GM23338 (cell line): ENCODE results near the gene GRAMD2B. TPM values are rescaled to one million over a fixed set of nuclear protein-coding genes. Genes with fewer than 3 reads are reported as not detected.

Experiments
- ATAC-seq: fragments of 200-7000 bp; cut with Tn5 transposase; 3 replicates; pipeline ENCODE4 v1.9.1; 2020
- DNase-seq: peaks from one replicate; pipeline ENCODE4 v3.0.0-alpha.2; 2015; ENCODE audit warnings: low spot score
- H2AFZ ChIP-seq: fragments of 200-600 bp; sonication (generic); 2 replicates; pipeline ENCODE4 v1.8.0; 2016; ENCODE audit warnings: antibody characterized with exemption, mild to moderate bottlenecking, moderate library complexity
- H3F3A ChIP-seq: fragments of 200-600 bp; sonication (generic); replicated peaks from 2 replicates; pipeline ENCODE4 v1.8.0; 2017; ENCODE audit warnings: antibody characterized with exemption, mixed run types, low read depth
- H3K27ac ChIP-seq: fragments of 200-600 bp; sonication (generic); 2 replicates; pipeline ENCODE4 v1.6.1; 2016; ENCODE audit warnings: low read depth
- H3K27me3 ChIP-seq: fragments of 200-600 bp; sonication (generic); 2 replicates; pipeline ENCODE4 v1.8.0; 2016; ENCODE audit warnings: mild to moderate bottlenecking, mixed run types, moderate library complexity; ENCODE audit not compliant: insufficient read depth
- H3K36me3 ChIP-seq: fragments of 200-600 bp; sonication (generic); 2 replicates; pipeline ENCODE4 v1.8.0; 2016; ENCODE audit warnings: mild to moderate bottlenecking; ENCODE audit not compliant: insufficient read depth
- H3K4me1 ChIP-seq: fragments of 200-600 bp; sonication (generic); 2 replicates; pipeline ENCODE4 v1.8.0; 2016; ENCODE audit warnings: mild to moderate bottlenecking, moderate library complexity; ENCODE audit not compliant: insufficient read depth
- H3K4me2 ChIP-seq: fragments of 200-600 bp; sonication (generic); 2 replicates; pipeline ENCODE4 v1.7.1; 2017; ENCODE audit warnings: mixed run types
- H3K4me3 ChIP-seq: fragments of 200-600 bp; sonication (generic); 2 replicates; pipeline ENCODE4 v1.6.1; 2016; ENCODE audit warnings: mixed run types
- H3K79me2 ChIP-seq: fragments of 200-600 bp; sonication (generic); replicated peaks from 2 replicates; pipeline ENCODE4 v1.8.0; 2017; ENCODE audit warnings: mild to moderate bottlenecking; ENCODE audit not compliant: insufficient read depth
- H3K9me2 ChIP-seq: fragments of 200-600 bp; sonication (generic); 2 replicates; pipeline ENCODE4 v1.8.0; 2017; ENCODE audit not compliant: insufficient read depth
- H4K20me1 ChIP-seq: fragments of 200-600 bp; sonication (generic); replicated peaks from 2 replicates; pipeline ENCODE4 v1.8.0; 2017; ENCODE audit warnings: mild to moderate bottlenecking; ENCODE audit not compliant: insufficient read depth
- H3K27ac Mint-ChIP-seq: 2 replicates; pipeline ENCODE4 v1.8.0; 2020; ENCODE audit warnings: inconsistent platforms, mild to moderate bottlenecking, moderate library complexity, mixed read lengths
- H3K27me3 Mint-ChIP-seq: 3 replicates; pipeline ENCODE4 v1.8.0; 2022; ENCODE audit warnings: low read depth, mild to moderate bottlenecking, moderate library complexity, mixed read lengths, inconsistent platforms; ENCODE audit not compliant: insufficient read depth, poor library complexity
- H3K36me3 Mint-ChIP-seq: 3 replicates; pipeline ENCODE4 v1.8.0; 2021; ENCODE audit warnings: low read depth, mild to moderate bottlenecking, inconsistent platforms, moderate library complexity, mixed read lengths
- H3K4me1 Mint-ChIP-seq: 3 replicates; pipeline ENCODE4 v1.8.0; 2020; ENCODE audit warnings: mild to moderate bottlenecking, inconsistent platforms, mixed read lengths
- H3K4me3 Mint-ChIP-seq: 3 replicates; pipeline ENCODE4 v1.8.0; 2021; ENCODE audit warnings: moderate library complexity, mild to moderate bottlenecking, inconsistent platforms, mixed read lengths
- H3K9me3 Mint-ChIP-seq: 3 replicates; pipeline ENCODE4 v1.8.0; 2020; ENCODE audit warnings: moderate library complexity, mild to moderate bottlenecking, inconsistent platforms, mixed read lengths
- CREB1 ChIP-seq: fragments of 250-450 bp; sonication (Bioruptor Pico); IDR thresholded peaks from 2 replicates; pipeline ENCODE4 v1.5.0; 2020; ENCODE audit warnings: low read depth, mild to moderate bottlenecking, moderate library complexity
- EZH2phosphoT487 ChIP-seq: fragments of 200-600 bp; sonication (generic); IDR thresholded peaks from one replicate; pipeline ENCODE4 v1.8.1; 2018; ENCODE audit warnings: antibody characterized with exemption; ENCODE audit not compliant: unreplicated experiment
- JUNB ChIP-seq: IDR thresholded peaks from one replicate; pipeline ENCODE4 v1.6.1; 2016; ENCODE audit warnings: antibody characterized with exemption; ENCODE audit not compliant: unreplicated experiment
- NANOG ChIP-seq: IDR thresholded peaks from 2 replicates; pipeline ENCODE4 v1.6.1; 2016; ENCODE audit warnings: antibody characterized with exemption, borderline replicate concordance
- POLR2AphosphoS5 ChIP-seq: IDR thresholded peaks from 2 replicates; pipeline ENCODE4 v1.6.1; 2016; ENCODE audit warnings: antibody characterized with exemption, low read depth
- ZNF114 ChIP-seq: fragments of 250-450 bp; sonication (Bioruptor Pico); IDR thresholded peaks from 2 replicates; pipeline ENCODE4 v1.5.0; 2020; ENCODE audit warnings: mild to moderate bottlenecking, moderate library complexity
- ZNF331 ChIP-seq: fragments of 250-450 bp; sonication (Bioruptor Pico); IDR thresholded peaks from 2 replicates; pipeline ENCODE4 v1.5.0; 2020; ENCODE audit warnings: low read depth, mild to moderate bottlenecking, moderate library complexity
- ZNF462 ChIP-seq: fragments of 250-450 bp; sonication (Bioruptor Pico); IDR thresholded peaks from 2 replicates; pipeline ENCODE4 v1.5.0; 2020; ENCODE audit warnings: mild to moderate bottlenecking, moderate library complexity
- polyA plus RNA-seq: library from polyadenylated mRNA; unstranded; fragments of >200 nt; fragmentation: Nextera tagmentation; extraction: Ambion mirVana; gene quantifications from 2 replicates; pipeline ENCODE4 v1.2.1, GENCODE V29; 2016
- total RNA-seq: library from RNA; depleted of rRNA; stranded (reverse); fragments of >200 nt; shearing (Covaris generic); gene quantifications from 2 replicates; pipeline ENCODE4 v1.2.3, GENCODE V29; 2014
- TF ChIP-seq, protein P1 (sequence below), 2 experiments: fragments of 200-600 bp in 1 of 2; sonication (generic) in 1 of 2; conservative IDR thresholded peaks; 2 replicates each; pipeline versions ENCODE4 v1.5.1 to v1.6.1; 2016 to 2017; ENCODE audit warnings: antibody characterized with exemption in 2 of 2, low read depth in 2 of 2, mild to moderate bottlenecking in 2 of 2, moderate library complexity in 1 of 2
- TF ChIP-seq, protein P2 (sequence below): IDR thresholded peaks from 2 replicates; pipeline ENCODE4 v1.6.1; 2016; ENCODE audit warnings: antibody characterized with exemption

Gene GRAMD2B
- total and polyA plus RNA-seq, 2 experiments from 2014 or later, result 9.7 to 16.9 TPM

- no peak for TF ChIP-seq CREB1 (CRISPR knock-in tag)
- TF ChIP-seq, protein P1, sequence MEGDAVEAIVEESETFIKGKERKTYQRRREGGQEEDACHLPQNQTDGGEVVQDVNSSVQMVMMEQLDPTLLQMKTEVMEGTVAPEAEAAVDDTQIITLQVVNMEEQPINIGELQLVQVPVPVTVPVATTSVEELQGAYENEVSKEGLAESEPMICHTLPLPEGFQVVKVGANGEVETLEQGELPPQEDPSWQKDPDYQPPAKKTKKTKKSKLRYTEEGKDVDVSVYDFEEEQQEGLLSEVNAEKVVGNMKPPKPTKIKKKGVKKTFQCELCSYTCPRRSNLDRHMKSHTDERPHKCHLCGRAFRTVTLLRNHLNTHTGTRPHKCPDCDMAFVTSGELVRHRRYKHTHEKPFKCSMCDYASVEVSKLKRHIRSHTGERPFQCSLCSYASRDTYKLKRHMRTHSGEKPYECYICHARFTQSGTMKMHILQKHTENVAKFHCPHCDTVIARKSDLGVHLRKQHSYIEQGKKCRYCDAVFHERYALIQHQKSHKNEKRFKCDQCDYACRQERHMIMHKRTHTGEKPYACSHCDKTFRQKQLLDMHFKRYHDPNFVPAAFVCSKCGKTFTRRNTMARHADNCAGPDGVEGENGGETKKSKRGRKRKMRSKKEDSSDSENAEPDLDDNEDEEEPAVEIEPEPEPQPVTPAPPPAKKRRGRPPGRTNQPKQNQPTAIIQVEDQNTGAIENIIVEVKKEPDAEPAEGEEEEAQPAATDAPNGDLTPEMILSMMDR (conservative IDR thresholded peaks at IDR 0.05; ENCODE audit: low read depth in 2 of 2), result no peak
- TF ChIP-seq NANOG, result no peak
- no peak for TF ChIP-seq POLR2AphosphoS5
- TF ChIP-seq, protein P2, sequence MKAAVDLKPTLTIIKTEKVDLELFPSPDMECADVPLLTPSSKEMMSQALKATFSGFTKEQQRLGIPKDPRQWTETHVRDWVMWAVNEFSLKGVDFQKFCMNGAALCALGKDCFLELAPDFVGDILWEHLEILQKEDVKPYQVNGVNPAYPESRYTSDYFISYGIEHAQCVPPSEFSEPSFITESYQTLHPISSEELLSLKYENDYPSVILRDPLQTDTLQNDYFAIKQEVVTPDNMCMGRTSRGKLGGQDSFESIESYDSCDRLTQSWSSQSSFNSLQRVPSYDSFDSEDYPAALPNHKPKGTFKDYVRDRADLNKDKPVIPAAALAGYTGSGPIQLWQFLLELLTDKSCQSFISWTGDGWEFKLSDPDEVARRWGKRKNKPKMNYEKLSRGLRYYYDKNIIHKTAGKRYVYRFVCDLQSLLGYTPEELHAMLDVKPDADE, result no peak
These were observed 90.9 kb downstream of the GRAMD2B start (continued) for GRCh38 chr5:126514131-126514557.

GRCh38 chr5:126514558-126515141, 91.4 kb downstream of the GRAMD2B start:
- ATAC-seq, result no peak
- Mint-ChIP-seq H3K36me3 (no peaks in the 10 kb centered on the region), H3K27me3 (peaks cover 2% of the 10 kb centered on the region), H3K9me3 (peaks cover 4% of the 10 kb centered on the region; the same call in 1 of the 3 replicates), H3K27ac (no peak overlapping the region), H3K4me3 (no peak overlapping the region), H3K4me1 (peaks cover 8% of the 10 kb centered on the region; the same call in 2 of the 3 replicates)
- no peaks in the 10 kb centered on the region for H3F3A ChIP-seq
- no peaks in the 10 kb centered on the region for H4K20me1 ChIP-seq
- DNase-seq, result no peak
- H3K9me2 ChIP-seq, result peaks cover 17% of the 10 kb centered on the region
- no peak overlapping the region for H3K4me3 ChIP-seq
- no peak overlapping the region for H3K4me2 ChIP-seq
- H3K27me3 ChIP-seq, result no peaks in the 10 kb centered on the region
- no peak overlapping the region for H3K27ac ChIP-seq
- no peak overlapping the region; the same call in 1 of the 2 replicates for H2AFZ ChIP-seq
- no peaks in the 10 kb centered on the region for H3K36me3 ChIP-seq
- H3K79me2 ChIP-seq, result no peaks in the 10 kb centered on the region
- H3K4me1 ChIP-seq, result no peaks in the 10 kb centered on the region
- no peak for TF ChIP-seq ZNF331 (CRISPR knock-in tag)
- TF ChIP-seq JUNB, result no peak
- TF ChIP-seq, protein P1 (conservative IDR thresholded peaks at IDR 0.05; ENCODE audit: low read depth in 2 of 2), result no peak
- TF ChIP-seq CREB1 (CRISPR knock-in tag), result no peak
- TF ChIP-seq NANOG, result no peak
- TF ChIP-seq ZNF462 (CRISPR knock-in tag), result no peak
- TF ChIP-seq, protein P2, result no peak
- TF ChIP-seq POLR2AphosphoS5, result no peak
- TF ChIP-seq EZH2phosphoT487, result no peak
- no peak for TF ChIP-seq ZNF114 (CRISPR knock-in tag)
